Myocyte (in vitro differentiated cells): ENCODE results near the gene ITGA11. TPM values are rescaled to one million over a fixed set of nuclear protein-coding genes. Genes with fewer than 3 reads are reported as not detected.

Experiments
- DNase-seq: peaks from one replicate; pipeline ENCODE4 v3.0.0-alpha.2; 2012; ENCODE audit warnings: low read depth
- total RNA-seq: library from RNA; depleted of rRNA; stranded (reverse); fragments of >200 nt; gene quantifications from 2 replicates; pipeline ENCODE4 v1.2.3, GENCODE V29; 2014

The ITGA11 gene
- total RNA-seq, 1 donor from 2014 or later, result 29.2 TPM

DNA sequence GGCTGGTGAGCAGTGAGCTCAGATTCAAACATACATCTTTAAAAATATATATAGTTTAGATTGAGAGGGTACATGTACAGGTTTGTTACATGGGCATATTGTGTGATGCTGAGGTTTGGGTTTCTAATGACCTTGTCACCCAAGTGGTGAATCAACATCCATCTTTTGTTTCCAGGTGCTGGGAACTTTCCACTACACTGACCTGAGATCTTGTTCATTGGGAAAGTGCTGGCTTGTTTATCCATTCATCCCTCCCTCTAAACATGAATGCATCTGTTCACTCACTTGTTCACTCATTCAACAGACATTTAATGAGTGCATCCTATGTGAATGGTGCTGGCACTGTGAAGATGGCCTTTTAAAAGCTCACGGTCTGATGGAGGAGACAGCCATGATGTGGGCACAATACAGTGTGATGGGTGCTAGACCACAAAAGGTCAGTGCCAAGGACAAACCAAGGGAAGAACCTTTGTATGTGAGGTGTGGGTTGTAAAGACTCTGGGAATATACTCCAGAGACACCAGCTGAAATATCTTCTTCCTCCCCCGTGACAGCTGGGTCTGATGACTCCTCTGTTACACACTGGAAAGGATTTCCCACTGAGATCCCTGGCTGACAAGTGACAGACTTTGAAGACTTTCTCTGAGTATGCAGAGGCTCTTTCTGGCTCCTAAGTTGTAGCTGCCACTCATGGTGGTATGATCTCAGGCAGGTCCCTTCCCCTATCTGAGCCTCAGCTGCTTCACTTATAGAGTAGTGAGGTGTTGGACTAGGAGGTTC is 16.2 kb upstream of the ITGA11 start:
- DNase-seq, result peak; percentile 83

DNA sequence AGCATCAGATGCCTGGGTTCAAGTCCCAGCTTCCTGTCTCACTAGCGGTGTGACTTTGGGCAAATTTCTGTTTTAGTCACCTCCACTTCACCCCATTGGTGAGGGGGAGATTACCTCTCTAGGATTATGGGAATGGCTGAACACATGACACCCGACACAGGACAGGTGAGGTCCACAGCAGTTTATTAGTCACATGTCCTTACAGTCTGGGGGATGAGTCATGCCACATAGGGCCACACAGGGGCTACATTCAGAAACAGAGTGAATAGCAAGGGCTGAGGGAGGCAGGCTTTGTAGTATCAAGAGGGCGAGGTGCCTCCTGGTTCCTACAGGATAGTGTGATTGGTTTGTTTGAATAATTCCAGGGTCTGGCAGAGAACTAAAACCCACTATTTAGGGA is 15.2 kb upstream of the ITGA11 start:
- peak; percentile 34 for DNase-seq

DNA sequence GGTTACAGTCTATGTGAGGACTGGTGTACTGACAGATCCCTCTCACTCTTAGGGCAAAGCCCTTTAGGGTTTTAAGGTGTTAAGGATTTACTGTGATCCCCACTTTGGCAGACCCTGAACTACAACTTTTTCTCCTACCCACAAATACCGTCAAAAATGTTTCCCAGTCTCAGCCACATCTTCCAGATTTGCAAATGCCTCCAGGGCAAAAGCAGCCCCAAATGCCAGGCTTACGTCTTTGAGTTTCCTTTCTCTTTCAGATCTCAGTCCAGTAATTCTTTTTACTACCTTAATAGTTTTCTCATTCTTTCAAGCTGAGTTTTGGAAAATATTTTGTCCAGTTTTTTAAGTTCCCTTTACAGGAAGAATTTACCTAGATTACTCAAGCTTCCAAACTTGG is 13.4 kb upstream of the ITGA11 start:
- no peak for DNase-seq

DNA sequence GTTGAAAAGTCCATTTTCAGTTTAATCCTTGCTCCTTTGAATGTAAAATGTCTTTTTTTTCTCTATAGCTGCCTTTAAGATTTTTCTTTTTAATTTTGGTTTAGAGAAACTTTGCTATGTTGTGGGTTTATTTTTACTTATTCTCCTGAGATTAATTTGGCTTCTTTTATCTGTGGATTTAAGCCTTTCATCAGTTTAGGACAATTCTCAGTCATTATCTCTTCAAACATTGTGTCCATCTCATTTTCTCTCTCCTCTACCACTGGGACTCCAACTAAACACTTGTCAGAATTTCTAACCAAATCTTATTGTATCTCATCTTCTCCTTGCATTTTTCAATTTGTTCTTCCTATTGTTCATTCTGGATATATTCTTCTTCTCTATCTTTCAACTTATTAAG is 12.4 kb upstream of the ITGA11 start:
- DNase-seq, result no peak

DNA sequence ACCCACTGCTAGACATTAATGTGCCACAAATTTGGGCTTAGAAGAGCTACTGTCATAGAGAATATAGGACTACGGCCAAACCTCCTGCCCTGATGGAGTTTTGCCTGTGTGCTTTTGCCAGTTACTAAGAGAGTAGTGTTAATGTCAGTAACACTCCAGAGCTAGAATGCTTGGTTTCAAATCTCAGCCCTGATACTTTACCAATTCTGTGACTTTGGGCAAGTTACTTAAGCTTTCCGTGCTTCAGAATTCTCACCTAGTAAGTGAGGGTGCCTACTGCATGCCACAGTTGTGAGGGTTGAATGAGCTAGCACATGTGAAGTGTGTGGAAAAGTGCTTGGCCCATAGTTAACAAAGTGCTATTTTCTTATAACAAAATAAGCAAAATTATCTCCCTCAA is 10.9 kb upstream of the ITGA11 start:
- no peak for DNase-seq

- DNase-seq, result no peak
Measured at GRCh38 chr15:68442041-68442440, 10.1 kb upstream of the ITGA11 start.

DNA sequence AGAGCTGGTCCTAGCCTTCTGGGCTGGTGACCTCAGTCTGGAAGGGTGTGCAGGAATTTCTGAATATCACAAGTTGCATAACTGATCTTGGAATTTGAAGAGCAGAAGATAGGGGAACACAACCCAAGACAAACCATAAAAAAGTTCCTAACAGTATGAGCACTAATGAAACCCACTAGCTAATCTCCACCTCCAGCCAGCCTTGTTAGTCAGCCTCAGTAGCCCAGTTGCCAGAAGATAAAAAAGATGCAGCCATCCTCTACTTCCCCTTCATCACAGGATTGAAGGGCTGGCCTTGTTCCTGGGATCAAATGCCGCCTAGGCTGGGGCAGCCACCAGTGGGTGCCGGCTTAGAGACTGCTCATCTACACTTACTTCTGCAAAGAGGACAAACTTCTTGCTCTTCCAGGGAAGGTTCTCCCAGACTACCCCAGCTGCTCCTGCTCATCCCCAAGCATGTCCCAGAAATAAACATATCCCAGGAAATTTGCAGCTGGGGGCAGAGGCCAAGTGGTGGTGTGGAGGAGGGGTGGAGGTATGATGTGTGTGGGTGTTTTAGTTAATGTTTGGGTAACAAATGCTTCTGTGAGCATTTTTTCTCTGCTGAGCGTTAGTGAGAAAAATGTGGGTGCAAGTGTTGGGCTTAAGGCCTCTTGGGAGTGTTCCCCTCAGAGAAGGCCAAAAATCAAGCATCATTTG is 9.2 kb upstream of the ITGA11 start:
- no peak for DNase-seq

GRCh38 chr15:68440136-68440535 is 8.2 kb upstream of the ITGA11 start:
- DNase-seq, result no peak

DNA sequence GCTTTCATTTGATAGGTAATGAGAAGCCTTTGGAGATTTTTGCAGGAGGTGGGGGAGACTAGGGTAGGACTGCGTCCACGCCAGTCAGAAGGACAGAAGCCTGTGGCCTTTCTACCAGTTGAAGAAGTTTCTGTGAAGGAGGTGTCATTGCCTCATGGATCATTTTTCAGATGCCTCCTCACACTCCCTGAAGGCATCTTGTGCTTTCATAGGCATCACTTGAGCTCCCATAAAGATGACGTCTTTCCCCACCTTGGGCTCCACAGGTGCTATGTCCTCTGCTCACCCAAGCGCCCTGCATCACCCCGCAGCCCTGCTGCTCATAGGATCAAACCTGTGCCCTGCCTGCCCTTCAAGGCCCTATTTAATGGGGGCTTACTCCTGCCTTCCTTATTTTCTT is 7.5 kb upstream of the ITGA11 start:
- DNase-seq, result no peak

DNA sequence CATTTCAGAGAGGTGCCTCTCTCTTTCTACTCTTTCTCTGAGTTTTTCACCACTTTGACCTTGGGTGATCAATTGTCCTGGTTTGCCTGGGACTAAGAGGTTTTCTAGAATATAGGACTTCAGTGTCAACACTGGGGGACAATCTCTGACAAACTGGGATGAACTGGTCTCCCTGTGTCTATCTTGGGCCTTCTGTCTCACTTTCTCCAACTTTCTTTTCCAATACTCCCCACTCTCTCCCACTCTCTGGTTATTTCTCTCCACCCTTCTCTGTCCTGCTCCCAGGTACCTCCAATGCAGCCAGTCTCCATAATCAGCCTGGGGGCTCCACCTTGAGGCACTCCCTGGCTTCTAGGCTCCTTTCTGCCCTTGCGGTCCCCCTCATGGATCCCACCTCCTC is 4.7 kb upstream of the ITGA11 start:
- no peak for DNase-seq

DNA sequence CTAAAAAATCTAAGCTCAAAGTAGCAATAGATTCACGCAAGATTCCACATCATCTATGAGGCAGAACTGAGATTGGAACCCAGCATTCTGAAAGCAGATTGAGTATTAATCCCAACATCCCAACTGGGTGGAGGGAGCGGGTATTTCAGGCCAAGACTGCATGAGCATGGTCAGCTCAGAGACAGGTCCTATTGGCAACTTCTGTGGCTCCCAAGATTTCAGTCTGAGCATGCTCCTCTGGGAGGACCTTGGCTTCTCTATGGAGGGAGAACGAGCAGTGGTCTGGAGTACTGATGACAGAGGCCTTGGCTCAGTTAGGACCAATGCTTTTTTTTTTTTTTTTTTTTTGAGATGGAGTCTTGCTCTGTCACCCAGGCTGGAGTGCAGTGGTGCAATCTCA is 4.0 kb upstream of the ITGA11 start:
- no peak for DNase-seq

DNA sequence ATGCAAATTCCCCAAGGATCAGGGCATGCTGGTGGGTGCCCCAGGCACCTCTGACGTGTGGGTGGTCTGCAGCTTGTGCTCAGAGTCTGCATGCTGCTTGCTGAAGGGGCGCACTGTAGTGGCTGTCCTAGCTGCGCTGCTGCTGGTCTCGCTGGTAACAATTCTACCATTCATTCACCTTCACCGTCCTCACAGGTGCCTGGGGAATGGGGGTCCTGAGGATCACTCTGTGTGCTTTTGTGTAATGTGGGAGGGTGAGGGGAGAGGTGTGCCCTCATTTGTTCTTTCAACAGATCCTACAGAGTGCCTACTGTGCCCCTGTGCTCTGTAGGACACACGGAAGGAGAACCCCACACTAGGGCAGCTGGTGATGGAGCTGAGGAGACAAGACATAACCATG is 2.1 kb upstream of the ITGA11 start:
- no peak for DNase-seq

- no peak for DNase-seq
Measured at GRCh38 chr15:68433551-68433950, 1.6 kb upstream of the ITGA11 start.

DNA sequence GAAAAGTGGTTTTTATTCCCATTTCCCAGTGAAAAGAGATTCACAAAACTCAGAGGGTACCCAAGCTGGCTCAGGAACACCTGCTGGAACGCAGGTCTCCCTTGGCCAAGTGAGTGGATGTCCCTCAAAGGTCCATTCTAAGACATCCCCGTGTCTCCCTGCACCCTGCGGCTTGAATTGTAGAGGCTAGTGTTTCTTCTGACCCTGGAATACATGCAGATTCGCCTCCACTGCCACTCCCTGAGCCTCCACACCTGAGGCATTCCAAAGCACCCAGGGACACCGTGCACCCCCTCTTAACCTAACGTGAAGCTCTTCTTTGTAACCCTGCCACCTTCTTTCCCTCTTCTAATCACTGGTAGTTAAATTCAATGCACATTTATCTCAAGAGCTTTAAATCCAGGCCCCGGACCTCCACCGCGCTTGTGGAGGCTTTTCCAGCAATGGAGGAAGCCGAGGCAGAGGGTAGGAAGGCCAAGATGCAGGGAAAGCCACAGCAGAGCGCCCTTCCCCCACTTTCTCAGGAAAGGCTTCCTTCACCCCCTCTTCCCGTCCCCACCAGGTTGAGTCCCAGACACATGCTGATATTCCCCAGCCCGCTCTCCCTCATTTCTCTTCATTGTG is 590 bp upstream of the ITGA11 start:
- no peak for DNase-seq

GRCh38 chr15:68431037-68431791 is 749 bp downstream of the ITGA11 start:
- DNase-seq, result no peak

DNA sequence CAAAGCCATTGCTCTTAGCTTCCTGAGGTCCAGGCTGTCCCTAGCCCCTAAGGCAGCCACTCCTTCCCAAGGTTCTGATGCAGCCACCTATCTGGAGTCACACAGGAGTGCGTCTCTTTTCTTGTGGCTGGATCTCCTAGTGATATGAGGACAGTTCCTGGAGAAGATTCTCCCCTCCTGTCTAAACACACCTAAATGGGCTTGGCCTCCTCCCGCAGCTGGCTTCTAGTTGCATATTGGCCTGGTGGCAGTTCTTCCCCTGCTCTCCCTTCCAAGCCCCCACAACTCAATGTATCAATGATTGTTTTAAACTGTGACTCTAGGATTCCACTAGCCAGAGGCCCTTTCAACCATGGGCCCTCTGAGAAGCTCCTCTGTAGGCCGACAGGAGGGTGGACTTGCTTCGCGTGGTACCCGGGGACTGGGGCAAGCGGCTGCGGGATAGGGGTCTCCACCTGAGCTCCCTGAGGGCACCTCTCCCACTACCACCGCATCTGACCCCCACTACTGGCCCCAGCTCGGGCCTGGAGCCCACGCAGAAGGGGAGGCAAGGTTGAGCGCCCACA is 1.4 kb downstream of the ITGA11 start:
- no peak for DNase-seq

- DNase-seq, result no peak
Measured at GRCh38 chr15:68429691-68430470, 2.1 kb downstream of the ITGA11 start.

DNA sequence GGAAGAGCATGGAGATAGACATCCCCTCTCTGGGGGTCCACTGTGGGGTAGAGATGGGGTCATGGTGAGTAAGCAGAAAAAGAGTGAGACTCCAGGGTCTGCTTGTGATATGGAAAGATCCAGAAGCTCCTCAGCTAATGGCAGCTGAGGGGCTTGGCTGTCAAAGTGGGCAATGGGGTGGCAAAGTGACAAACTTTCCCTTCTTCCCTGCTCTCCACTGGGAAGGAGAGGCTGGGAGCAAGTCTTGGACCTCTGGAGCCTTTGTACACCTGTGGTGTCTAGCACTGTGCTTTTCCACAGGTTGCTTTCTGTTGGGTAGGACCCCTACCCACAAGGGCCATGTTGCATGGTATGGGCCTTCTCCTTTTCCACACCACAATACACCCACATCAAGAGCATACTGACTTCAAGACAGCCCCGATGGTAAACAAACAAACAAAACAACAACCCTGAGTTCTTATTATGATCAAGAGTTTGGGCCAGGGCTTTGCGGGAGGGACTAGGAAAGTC is 3.5 kb downstream of the ITGA11 start:
- no peak for DNase-seq

DNA sequence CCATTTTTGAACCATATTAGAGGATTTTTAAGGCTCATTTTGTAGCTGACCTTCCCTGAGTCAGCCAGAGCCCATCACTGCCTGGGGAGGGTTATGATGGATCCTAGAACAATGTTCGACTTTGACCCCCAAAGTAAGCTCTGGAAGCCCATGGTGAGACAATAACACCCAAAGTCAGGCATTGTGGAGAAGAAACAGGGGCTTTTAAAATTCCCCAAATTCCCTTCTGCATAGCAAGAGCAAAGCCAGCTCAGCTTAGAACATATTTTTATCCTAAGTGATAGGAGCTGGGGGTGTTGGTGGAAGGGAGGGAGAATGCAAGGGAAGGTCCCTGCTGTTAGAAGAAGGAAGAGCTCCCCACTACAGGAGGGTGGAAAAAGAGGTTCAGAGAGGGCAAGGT is 4.0 kb downstream of the ITGA11 start:
- no peak for DNase-seq

- DNase-seq, result no peak
Measured at GRCh38 chr15:68427366-68427765, 4.6 kb downstream of the ITGA11 start.
